WTC11 (cell line): ENCODE data around the gene HPN. TPM values are rescaled to one million over a fixed set of nuclear protein-coding genes. Genes with fewer than 3 reads are reported as not detected.

ENCODE experiments used
- ATAC-seq: fragments of 200-7000 bp; cut with Tn5 transposase; 2 replicates; pipeline ENCODE4 v1.10.0; 2021; ENCODE audit warnings: mild to moderate bottlenecking, moderate library complexity
- CTCF ChIA-PET: fragments of 300-600 bp; sonication (Branson Sonifier 250); formaldehyde crosslinking; loops from one replicate; lab custom pipeline; 2021; ENCODE audit warnings: antibody characterized with exemption; lab: Charles Lee
- POLR2A ChIA-PET: fragments of 350-600 bp; sonication (Branson Sonifier 250); formaldehyde crosslinking; loops from one replicate; lab custom pipeline; 2021; ENCODE audit warnings: antibody characterized with exemption; lab: Charles Lee
- DNase-seq: peaks from one replicate; pipeline ENCODE4 v3.0.0; 2021; ENCODE audit warnings: low spot score
- H3K27ac Mint-ChIP-seq: 2 replicates; pipeline ENCODE4 v1.8.0; 2021; ENCODE audit warnings: mixed read lengths
- H3K27me3 Mint-ChIP-seq: 2 replicates; pipeline ENCODE4 v1.8.0; 2021; ENCODE audit warnings: low read depth, mild to moderate bottlenecking, moderate library complexity, mixed read lengths
- H3K36me3 Mint-ChIP-seq: 2 replicates; pipeline ENCODE4 v1.8.0; 2021; ENCODE audit warnings: mixed read lengths
- H3K4me1 Mint-ChIP-seq: 2 replicates; pipeline ENCODE4 v1.8.0; 2022; ENCODE audit warnings: mixed read lengths
- H3K4me3 Mint-ChIP-seq: 2 replicates; pipeline ENCODE4 v1.8.0; 2021; ENCODE audit warnings: mild to moderate bottlenecking, moderate library complexity, mixed read lengths
- H3K9me3 Mint-ChIP-seq: 2 replicates; pipeline ENCODE4 v1.8.0; 2021; ENCODE audit warnings: mixed read lengths
- ATF1 ChIP-seq: sonication (generic); formaldehyde crosslinking; IDR thresholded peaks from 2 replicates; pipeline ENCODE4 v1.8.1; 2023; ENCODE audit warnings: mild to moderate bottlenecking, moderate library complexity, missing genetic modification reagents
- CREB1 ChIP-seq: sonication (generic); formaldehyde crosslinking; IDR thresholded peaks from 2 replicates; pipeline ENCODE4 v1.8.0; 2023; ENCODE audit warnings: mild to moderate bottlenecking, missing genetic modification reagents
- EMX1 ChIP-seq: fragments of 250-450 bp; sonication (Bioruptor Pico); IDR thresholded peaks from 2 replicates; pipeline ENCODE4 v1.8.0; 2021; ENCODE audit warnings: mild to moderate bottlenecking
- ETV6 ChIP-seq: sonication (generic); formaldehyde crosslinking; IDR thresholded peaks from 2 replicates; pipeline ENCODE4 v1.8.1; 2022; ENCODE audit warnings: mild to moderate bottlenecking, missing genetic modification reagents
- FOXJ3 ChIP-seq: sonication (generic); formaldehyde crosslinking; IDR thresholded peaks from 2 replicates; pipeline ENCODE4 v1.9.0; 2021; ENCODE audit warnings: missing genetic modification reagents, mild to moderate bottlenecking, borderline replicate concordance
- FOXP1 ChIP-seq: sonication (generic); formaldehyde crosslinking; IDR thresholded peaks from 2 replicates; pipeline ENCODE4 v1.8.0; 2022; ENCODE audit warnings: missing genetic modification reagents, mild to moderate bottlenecking, moderate library complexity, borderline replicate concordance
- GABPB1 ChIP-seq: sonication (generic); formaldehyde crosslinking; IDR thresholded peaks from 2 replicates; pipeline ENCODE4 v1.8.1; 2023; ENCODE audit warnings: mild to moderate bottlenecking, missing genetic modification reagents
- HMGA2 ChIP-seq: fragments of 250-450 bp; sonication (Bioruptor Pico); IDR thresholded peaks from 2 replicates; pipeline ENCODE4 v1.4.0; 2021; ENCODE audit warnings: mild to moderate bottlenecking, moderate library complexity
- JAZF1 ChIP-seq: fragments of 250-450 bp; sonication (Bioruptor Pico); IDR thresholded peaks from 2 replicates; pipeline ENCODE4 v1.9.0; 2021; ENCODE audit warnings: moderate library complexity, mild to moderate bottlenecking, inconsistent platforms
- JUN ChIP-seq: sonication (generic); formaldehyde crosslinking; IDR thresholded peaks from 2 replicates; pipeline ENCODE4 v1.8.0; 2023; ENCODE audit warnings: mild to moderate bottlenecking, missing genetic modification reagents
- MXD4 ChIP-seq: fragments of 250-450 bp; sonication (Bioruptor Pico); IDR thresholded peaks from 2 replicates; pipeline ENCODE4 v1.8.0; 2021; ENCODE audit warnings: mild to moderate bottlenecking, moderate library complexity, borderline replicate concordance
- NFATC4 ChIP-seq: fragments of 250-450 bp; sonication (Bioruptor Pico); IDR thresholded peaks from 2 replicates; pipeline ENCODE4 v1.9.0; 2021; ENCODE audit warnings: mild to moderate bottlenecking
- NFYB ChIP-seq: sonication (generic); formaldehyde crosslinking; conservative IDR thresholded peaks from 2 replicates; pipeline ENCODE4 v1.8.0; 2022; ENCODE audit warnings: low read depth, missing genetic modification reagents
- NR2C2 ChIP-seq: sonication (generic); formaldehyde crosslinking; IDR thresholded peaks from 2 replicates; pipeline ENCODE4 v1.8.0; 2022; ENCODE audit warnings: mild to moderate bottlenecking, missing genetic modification reagents
- OVOL2 ChIP-seq: fragments of 250-450 bp; sonication (Bioruptor Pico); IDR thresholded peaks from 2 replicates; pipeline ENCODE4 v1.9.0; 2021; ENCODE audit warnings: mild to moderate bottlenecking, borderline replicate concordance
- RELA ChIP-seq: sonication (generic); formaldehyde crosslinking; IDR thresholded peaks from 2 replicates; pipeline ENCODE4 v1.8.1; 2022; ENCODE audit warnings: missing genetic modification reagents, mild to moderate bottlenecking, borderline replicate concordance
- RORB ChIP-seq: fragments of 250-450 bp; sonication (Bioruptor Pico); IDR thresholded peaks from 2 replicates; pipeline ENCODE4 v1.9.0; 2021; ENCODE audit warnings: mild to moderate bottlenecking
- TEAD4 ChIP-seq: sonication (generic); formaldehyde crosslinking; IDR thresholded peaks from 2 replicates; pipeline ENCODE4 v1.8.0; 2022; ENCODE audit warnings: mild to moderate bottlenecking, missing genetic modification reagents
- TP53 ChIP-seq: sonication (generic); formaldehyde crosslinking; IDR thresholded peaks from 2 replicates; pipeline ENCODE4 v1.8.1; 2023; ENCODE audit warnings: mild to moderate bottlenecking, missing genetic modification reagents
- ZNF138 ChIP-seq: sonication (generic); formaldehyde crosslinking; conservative IDR thresholded peaks from 2 replicates; pipeline ENCODE4 v1.8.1; 2022; ENCODE audit warnings: mild to moderate bottlenecking, moderate library complexity, missing genetic modification reagents
- ZNF317 ChIP-seq: sonication (generic); formaldehyde crosslinking; IDR thresholded peaks from 2 replicates; pipeline ENCODE4 v1.8.1; 2023; ENCODE audit warnings: low read depth, mild to moderate bottlenecking, moderate library complexity, missing genetic modification reagents, borderline replicate concordance
- ZNF423 ChIP-seq: fragments of 250-450 bp; sonication (Bioruptor Pico); IDR thresholded peaks from 2 replicates; pipeline ENCODE4 v2.1.2; 2022; ENCODE audit warnings: mild to moderate bottlenecking, moderate library complexity
- total RNA-seq: library from RNA; stranded (reverse); gene quantifications from 3 replicates; pipeline ENCODE4 v1.2.3, GENCODE V29; 2021
- TF ChIP-seq, protein P1 (sequence below): sonication (generic); formaldehyde crosslinking; IDR thresholded peaks from 2 replicates; pipeline ENCODE4 v1.8.0; 2022; ENCODE audit warnings: missing genetic modification reagents
- TF ChIP-seq, protein P2 (sequence below): fragments of 250-450 bp; sonication (Bioruptor Pico); IDR thresholded peaks from 2 replicates; pipeline ENCODE4 v1.8.0; 2021; ENCODE audit warnings: mild to moderate bottlenecking
- TF ChIP-seq, protein P3 (sequence below): fragments of 200-600 bp; IDR thresholded peaks from 2 replicates; pipeline ENCODE4 v1.8.0; 2022; ENCODE audit warnings: antibody characterized with exemption
- TF ChIP-seq, protein P4 (sequence below): fragments of 250-450 bp; sonication (Bioruptor Pico); IDR thresholded peaks from 2 replicates; pipeline ENCODE4 v1.9.0; 2021; ENCODE audit warnings: moderate library complexity, mild to moderate bottlenecking, inconsistent platforms, borderline replicate concordance
- TF ChIP-seq, protein P5 (sequence below): sonication (generic); formaldehyde crosslinking; IDR thresholded peaks from 2 replicates; pipeline ENCODE4 v1.8.1; 2023; ENCODE audit warnings: mild to moderate bottlenecking, missing genetic modification reagents, moderate library complexity
- TF ChIP-seq, protein P6 (sequence below): fragments of 250-450 bp; sonication (Bioruptor Pico); IDR thresholded peaks from 2 replicates; pipeline ENCODE4 v2.1.2; 2022; ENCODE audit warnings: mild to moderate bottlenecking, moderate library complexity

Gene HPN
- total RNA-seq, 1 experiment from 2014 or later, result 20.8 TPM

DNA sequence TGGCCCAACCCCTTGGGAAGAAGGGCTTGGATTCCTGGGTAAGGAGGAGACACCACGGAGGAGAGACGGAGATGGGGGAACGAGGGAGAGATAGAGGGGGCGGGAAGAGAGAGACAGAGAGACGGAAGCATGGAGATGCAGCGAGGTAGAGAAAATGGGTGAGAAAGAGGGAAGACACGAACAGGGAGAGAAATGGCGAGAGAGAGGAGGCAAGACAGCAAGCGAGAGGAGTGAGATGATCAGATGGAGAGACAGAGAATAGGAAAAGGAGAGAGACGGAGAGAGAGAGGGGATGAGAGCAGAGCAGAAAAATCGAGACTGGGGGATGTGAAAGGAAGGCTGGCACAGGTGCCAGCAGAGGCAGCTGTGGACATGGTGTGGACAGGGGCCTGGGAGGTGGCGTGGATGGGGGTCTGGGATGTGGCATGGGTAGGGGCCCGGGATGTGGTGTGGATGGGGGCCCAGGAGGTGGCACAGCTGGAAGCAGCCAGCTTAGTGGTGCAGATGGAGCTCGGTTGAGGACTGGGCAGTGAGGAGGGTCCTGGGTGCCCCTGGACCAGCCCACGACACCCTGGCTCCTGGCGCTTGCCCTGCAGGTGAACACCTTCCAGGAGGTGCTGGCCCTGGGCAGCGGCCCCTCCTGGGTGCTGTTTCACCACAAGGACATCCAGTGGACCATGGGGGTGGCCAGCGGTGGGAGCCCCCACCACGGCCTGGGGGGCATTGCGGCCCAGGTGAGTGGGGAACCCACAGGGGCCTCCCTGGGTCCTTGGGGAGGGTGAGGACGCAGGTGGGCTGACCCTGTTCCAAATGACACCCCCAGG is 33.9 kb downstream of the HPN start:
- H3K36me3 Mint-ChIP-seq, result no peaks in the 10 kb centered on the region
- DNase-seq, result no peak
- H3K4me3 Mint-ChIP-seq, result no peak overlapping the region
- H3K27ac Mint-ChIP-seq, result peak overlapping the region; percentile 74; the same call in 1 of the 2 replicates
- peaks cover 3% of the 10 kb centered on the region for H3K27me3 Mint-ChIP-seq
- H3K4me1 Mint-ChIP-seq, result peaks cover 3% of the 10 kb centered on the region; the same call in 1 of the 2 replicates
- ChIA-PET POLR2A (no interaction called here), CTCF (interaction anchor here (1.3 kb wide), 1 partner anchor 19 kb away, joined by 6 read pairs; no protein-coding TSS in a partner anchor)
- no peak for ATAC-seq
- H3K9me3 Mint-ChIP-seq, result 0 out of 2 replicates have a peak, but pooled peaks cover 3% of the 10 kb centered on the region
- no peak for TF ChIP-seq RORB (CRISPR knock-in tag)
- TF ChIP-seq TEAD4, result no peak
- TF ChIP-seq ATF1 (CRISPR knock-in tag), result no peak
- TF ChIP-seq ZNF317, result no peak
- no peak for TF ChIP-seq GABPB1 (CRISPR knock-in tag)
- TF ChIP-seq FOXJ3, result no peak
- TF ChIP-seq HMGA2 (CRISPR knock-in tag), result no peak
- no peak for TF ChIP-seq ETV6 (CRISPR knock-in tag)
- TF ChIP-seq MXD4, result no peak
- no peak for TF ChIP-seq EMX1 (CRISPR knock-in tag)
- TF ChIP-seq JUN (CRISPR knock-in tag), result no peak
- TF ChIP-seq, protein P1, sequence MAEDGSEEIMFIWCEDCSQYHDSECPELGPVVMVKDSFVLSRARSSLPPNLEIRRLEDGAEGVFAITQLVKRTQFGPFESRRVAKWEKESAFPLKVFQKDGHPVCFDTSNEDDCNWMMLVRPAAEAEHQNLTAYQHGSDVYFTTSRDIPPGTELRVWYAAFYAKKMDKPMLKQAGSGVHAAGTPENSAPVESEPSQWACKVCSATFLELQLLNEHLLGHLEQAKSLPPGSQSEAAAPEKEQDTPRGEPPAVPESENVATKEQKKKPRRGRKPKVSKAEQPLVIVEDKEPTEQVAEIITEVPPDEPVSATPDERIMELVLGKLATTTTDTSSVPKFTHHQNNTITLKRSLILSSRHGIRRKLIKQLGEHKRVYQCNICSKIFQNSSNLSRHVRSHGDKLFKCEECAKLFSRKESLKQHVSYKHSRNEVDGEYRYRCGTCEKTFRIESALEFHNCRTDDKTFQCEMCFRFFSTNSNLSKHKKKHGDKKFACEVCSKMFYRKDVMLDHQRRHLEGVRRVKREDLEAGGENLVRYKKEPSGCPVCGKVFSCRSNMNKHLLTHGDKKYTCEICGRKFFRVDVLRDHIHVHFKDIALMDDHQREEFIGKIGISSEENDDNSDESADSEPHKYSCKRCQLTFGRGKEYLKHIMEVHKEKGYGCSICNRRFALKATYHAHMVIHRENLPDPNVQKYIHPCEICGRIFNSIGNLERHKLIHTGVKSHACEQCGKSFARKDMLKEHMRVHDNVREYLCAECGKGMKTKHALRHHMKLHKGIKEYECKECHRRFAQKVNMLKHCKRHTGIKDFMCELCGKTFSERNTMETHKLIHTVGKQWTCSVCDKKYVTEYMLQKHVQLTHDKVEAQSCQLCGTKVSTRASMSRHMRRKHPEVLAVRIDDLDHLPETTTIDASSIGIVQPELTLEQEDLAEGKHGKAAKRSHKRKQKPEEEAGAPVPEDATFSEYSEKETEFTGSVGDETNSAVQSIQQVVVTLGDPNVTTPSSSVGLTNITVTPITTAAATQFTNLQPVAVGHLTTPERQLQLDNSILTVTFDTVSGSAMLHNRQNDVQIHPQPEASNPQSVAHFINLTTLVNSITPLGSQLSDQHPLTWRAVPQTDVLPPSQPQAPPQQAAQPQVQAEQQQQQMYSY (CRISPR knock-in tag), result no peak
- TF ChIP-seq, protein P2, sequence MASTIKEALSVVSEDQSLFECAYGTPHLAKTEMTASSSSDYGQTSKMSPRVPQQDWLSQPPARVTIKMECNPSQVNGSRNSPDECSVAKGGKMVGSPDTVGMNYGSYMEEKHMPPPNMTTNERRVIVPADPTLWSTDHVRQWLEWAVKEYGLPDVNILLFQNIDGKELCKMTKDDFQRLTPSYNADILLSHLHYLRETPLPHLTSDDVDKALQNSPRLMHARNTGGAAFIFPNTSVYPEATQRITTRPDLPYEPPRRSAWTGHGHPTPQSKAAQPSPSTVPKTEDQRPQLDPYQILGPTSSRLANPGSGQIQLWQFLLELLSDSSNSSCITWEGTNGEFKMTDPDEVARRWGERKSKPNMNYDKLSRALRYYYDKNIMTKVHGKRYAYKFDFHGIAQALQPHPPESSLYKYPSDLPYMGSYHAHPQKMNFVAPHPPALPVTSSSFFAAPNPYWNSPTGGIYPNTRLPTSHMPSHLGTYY, result no peak
- TF ChIP-seq, protein P3, sequence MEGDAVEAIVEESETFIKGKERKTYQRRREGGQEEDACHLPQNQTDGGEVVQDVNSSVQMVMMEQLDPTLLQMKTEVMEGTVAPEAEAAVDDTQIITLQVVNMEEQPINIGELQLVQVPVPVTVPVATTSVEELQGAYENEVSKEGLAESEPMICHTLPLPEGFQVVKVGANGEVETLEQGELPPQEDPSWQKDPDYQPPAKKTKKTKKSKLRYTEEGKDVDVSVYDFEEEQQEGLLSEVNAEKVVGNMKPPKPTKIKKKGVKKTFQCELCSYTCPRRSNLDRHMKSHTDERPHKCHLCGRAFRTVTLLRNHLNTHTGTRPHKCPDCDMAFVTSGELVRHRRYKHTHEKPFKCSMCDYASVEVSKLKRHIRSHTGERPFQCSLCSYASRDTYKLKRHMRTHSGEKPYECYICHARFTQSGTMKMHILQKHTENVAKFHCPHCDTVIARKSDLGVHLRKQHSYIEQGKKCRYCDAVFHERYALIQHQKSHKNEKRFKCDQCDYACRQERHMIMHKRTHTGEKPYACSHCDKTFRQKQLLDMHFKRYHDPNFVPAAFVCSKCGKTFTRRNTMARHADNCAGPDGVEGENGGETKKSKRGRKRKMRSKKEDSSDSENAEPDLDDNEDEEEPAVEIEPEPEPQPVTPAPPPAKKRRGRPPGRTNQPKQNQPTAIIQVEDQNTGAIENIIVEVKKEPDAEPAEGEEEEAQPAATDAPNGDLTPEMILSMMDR, result no peak
- TF ChIP-seq CREB1 (CRISPR knock-in tag), result no peak
- no peak for TF ChIP-seq OVOL2 (CRISPR knock-in tag)
- no peak for TF ChIP-seq ZNF138 (CRISPR knock-in tag)
- no peak for TF ChIP-seq FOXP1 (CRISPR knock-in tag)
- no peak for TF ChIP-seq JAZF1 (CRISPR knock-in tag)

DNA sequence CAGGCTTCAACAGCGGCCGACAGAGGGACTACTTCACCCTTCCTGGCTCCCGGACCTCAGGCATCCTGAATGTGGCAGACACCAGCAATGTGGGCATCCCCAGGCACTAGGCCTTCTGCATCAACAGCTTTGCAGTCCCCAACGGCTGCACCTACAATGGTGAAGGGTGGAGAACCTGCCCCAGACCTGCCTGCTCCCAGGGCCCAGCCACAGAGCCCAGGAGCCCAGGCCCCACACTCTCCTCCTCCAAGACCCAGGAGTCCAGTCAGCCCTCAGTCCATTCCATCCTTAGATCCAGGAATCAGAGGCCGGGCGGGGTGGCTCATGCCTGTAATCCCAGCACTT is 34.5 kb downstream of the HPN start:
- POLR2A ChIA-PET, result no interaction called here
- CTCF ChIA-PET, result no interaction called here
- H3K27ac Mint-ChIP-seq, result no peak overlapping the region
- TF ChIP-seq NFATC4 (CRISPR knock-in tag), result no peak
- no peak for TF ChIP-seq ZNF423
- no peak for TF ChIP-seq NR2C2 (CRISPR knock-in tag)
- no peak for TF ChIP-seq JAZF1 (CRISPR knock-in tag)
- TF ChIP-seq FOXJ3, result no peak
- no peak for TF ChIP-seq GABPB1 (CRISPR knock-in tag)
- no peak for TF ChIP-seq NFYB (CRISPR knock-in tag)
- TF ChIP-seq, protein P4, sequence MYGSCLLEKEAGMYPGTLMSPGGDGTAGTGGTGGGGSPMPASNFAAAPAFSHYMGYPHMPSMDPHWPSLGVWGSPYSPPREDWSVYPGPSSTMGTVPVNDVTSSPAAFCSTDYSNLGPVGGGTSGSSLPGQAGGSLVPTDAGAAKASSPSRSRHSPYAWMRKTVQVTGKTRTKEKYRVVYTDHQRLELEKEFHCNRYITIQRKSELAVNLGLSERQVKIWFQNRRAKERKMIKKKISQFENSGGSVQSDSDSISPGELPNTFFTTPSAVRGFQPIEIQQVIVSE, result no peak
- TF ChIP-seq, protein P5, sequence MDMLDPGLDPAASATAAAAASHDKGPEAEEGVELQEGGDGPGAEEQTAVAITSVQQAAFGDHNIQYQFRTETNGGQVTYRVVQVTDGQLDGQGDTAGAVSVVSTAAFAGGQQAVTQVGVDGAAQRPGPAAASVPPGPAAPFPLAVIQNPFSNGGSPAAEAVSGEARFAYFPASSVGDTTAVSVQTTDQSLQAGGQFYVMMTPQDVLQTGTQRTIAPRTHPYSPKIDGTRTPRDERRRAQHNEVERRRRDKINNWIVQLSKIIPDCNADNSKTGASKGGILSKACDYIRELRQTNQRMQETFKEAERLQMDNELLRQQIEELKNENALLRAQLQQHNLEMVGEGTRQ (CRISPR knock-in tag), result no peak
- TF ChIP-seq, protein P6, sequence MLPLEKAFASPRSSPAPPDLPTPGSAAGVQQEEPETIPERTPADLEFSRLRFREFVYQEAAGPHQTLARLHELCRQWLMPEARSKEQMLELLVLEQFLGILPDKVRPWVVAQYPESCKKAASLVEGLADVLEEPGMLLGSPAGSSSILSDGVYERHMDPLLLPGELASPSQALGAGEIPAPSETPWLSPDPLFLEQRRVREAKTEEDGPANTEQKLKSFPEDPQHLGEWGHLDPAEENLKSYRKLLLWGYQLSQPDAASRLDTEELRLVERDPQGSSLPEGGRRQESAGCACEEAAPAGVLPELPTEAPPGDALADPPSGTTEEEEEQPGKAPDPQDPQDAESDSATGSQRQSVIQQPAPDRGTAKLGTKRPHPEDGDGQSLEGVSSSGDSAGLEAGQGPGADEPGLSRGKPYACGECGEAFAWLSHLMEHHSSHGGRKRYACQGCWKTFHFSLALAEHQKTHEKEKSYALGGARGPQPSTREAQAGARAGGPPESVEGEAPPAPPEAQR (CRISPR knock-in tag), result no peak
- TF ChIP-seq RELA, result no peak
- TF ChIP-seq TP53 (CRISPR knock-in tag), result no peak

More for the DNA sequence above, 34.5 kb downstream of the HPN start:
- DNase-seq (no peak), ATAC-seq (no peak)
- Mint-ChIP-seq H3K9me3 (no peaks in the 10 kb centered on the region), H3K36me3 (no peaks in the 10 kb centered on the region), H3K27me3 (no peaks in the 10 kb centered on the region; the same call in 1 of the 2 replicates), H3K4me3 (no peak overlapping the region), H3K4me1 (peaks cover 3% of the 10 kb centered on the region; the same call in 1 of the 2 replicates)
